H9 (cell line): ENCODE results near the gene RMRP. TPM values are rescaled to one million over a fixed set of nuclear protein-coding genes. Genes with fewer than 3 reads are reported as not detected.
"Not testable (repeated sequence)": the region's sequence is repeated elsewhere in the genome, so short reads cannot be mapped to it uniquely, and the experiment has no call there.

ENCODE experiments used
- DNase-seq: peaks from one replicate; pipeline ENCODE4 v3.0.0-alpha.2; 2017
- H2AFZ ChIP-seq: one replicate; pipeline ENCODE4 v1.6.1; 2013; ENCODE audit warnings: mild to moderate bottlenecking, low read length, control low read depth, moderate library complexity
- H2AK5ac ChIP-seq: 2 replicates; pipeline ENCODE4 v1.6.1; 2013; ENCODE audit warnings: low read length, control low read depth, mixed read lengths; ENCODE audit not compliant: insufficient read length
- H2BK120ac ChIP-seq: one replicate; pipeline ENCODE4 v1.6.1; 2013; ENCODE audit warnings: low read depth, mild to moderate bottlenecking, low read length, control low read depth, inconsistent platforms; ENCODE audit not compliant: poor library complexity, severe bottlenecking
- H2BK12ac ChIP-seq: 2 replicates; pipeline ENCODE4 v1.6.1; 2013; ENCODE audit warnings: low read length, control low read depth, mixed read lengths, low read depth; ENCODE audit not compliant: insufficient read length
- H2BK15ac ChIP-seq: 2 replicates; pipeline ENCODE4 v1.6.1; 2013; ENCODE audit warnings: low read depth, low read length, control low read depth
- H2BK20ac ChIP-seq: one replicate; pipeline ENCODE4 v1.6.1; 2013; ENCODE audit warnings: low read depth, mild to moderate bottlenecking, low read length, control low read depth, inconsistent platforms; ENCODE audit not compliant: poor library complexity, severe bottlenecking
- H2BK5ac ChIP-seq: 2 replicates; pipeline ENCODE4 v1.6.1; 2013; ENCODE audit warnings: low read length, control low read depth, mixed read lengths; ENCODE audit not compliant: insufficient read length
- H3K14ac ChIP-seq: 2 replicates; pipeline ENCODE4 v1.6.1; 2013; ENCODE audit warnings: low read length, control low read depth; ENCODE audit not compliant: insufficient read depth
- H3K18ac ChIP-seq: 2 replicates; pipeline ENCODE4 v1.6.1; 2013; ENCODE audit warnings: low read depth, mild to moderate bottlenecking, mixed read lengths, low read length, control low read depth; ENCODE audit not compliant: insufficient read length
- H3K23ac ChIP-seq: 2 replicates; pipeline ENCODE4 v1.6.1; 2013; ENCODE audit warnings: low read length, control low read depth, mixed read lengths, low read depth; ENCODE audit not compliant: insufficient read length
- H3K23me2 ChIP-seq: 2 replicates; pipeline ENCODE4 v1.6.1; 2013; ENCODE audit warnings: low read depth, mild to moderate bottlenecking, mixed read lengths, low read length, control low read depth; ENCODE audit not compliant: insufficient read length, poor library complexity, severe bottlenecking
- H3K27ac ChIP-seq: 2 replicates; pipeline ENCODE4 v1.5.1; 2013; ENCODE audit warnings: low read length, control low read depth, mixed read lengths, low read depth; ENCODE audit not compliant: insufficient read length
- H3K27me3 ChIP-seq: 2 replicates; pipeline ENCODE4 v1.6.1; 2013; ENCODE audit warnings: low read length, control low read depth, inconsistent platforms; ENCODE audit not compliant: insufficient read depth
- H3K4ac ChIP-seq: 2 replicates; pipeline ENCODE4 v1.6.1; 2013; ENCODE audit warnings: low read depth, mild to moderate bottlenecking, control low read depth, inconsistent platforms, low read length, moderate library complexity
- H3K4me1 ChIP-seq: 2 replicates; pipeline ENCODE4 v1.6.1; 2013; ENCODE audit warnings: low read length, control low read depth, inconsistent platforms; ENCODE audit not compliant: insufficient read depth
- H3K4me2 ChIP-seq: 2 replicates; pipeline ENCODE4 v1.6.1; 2013; ENCODE audit warnings: low read length, control low read depth, mixed read lengths; ENCODE audit not compliant: insufficient read length, insufficient read depth
- H3K56ac ChIP-seq: 2 replicates; pipeline ENCODE4 v1.6.1; 2013; ENCODE audit warnings: low read depth, mild to moderate bottlenecking, mixed read lengths, low read length, control low read depth; ENCODE audit not compliant: insufficient read length
- H3K79me1 ChIP-seq: 2 replicates; pipeline ENCODE4 v1.6.1; 2013; ENCODE audit warnings: low read depth, mild to moderate bottlenecking, moderate library complexity, low read length, control low read depth, inconsistent platforms; ENCODE audit not compliant: insufficient read depth, poor library complexity, severe bottlenecking
- H3K79me2 ChIP-seq: 2 replicates; pipeline ENCODE4 v1.6.1; 2013; ENCODE audit warnings: low read length, control low read depth, inconsistent platforms; ENCODE audit not compliant: insufficient read depth
- H3K9ac ChIP-seq: 2 replicates; pipeline ENCODE4 v1.6.1; 2013; ENCODE audit warnings: low read length, control low read depth, mixed read lengths; ENCODE audit not compliant: insufficient read length; ENCODE audit errors: extremely low read depth
- H3K9me3 ChIP-seq: one replicate; pipeline ENCODE4 v1.6.1; 2013; ENCODE audit warnings: low read depth, low read length, inconsistent platforms; ENCODE audit not compliant: control insufficient read depth
- H3T11ph ChIP-seq: one replicate; pipeline ENCODE4 v1.6.1; 2013; ENCODE audit warnings: mild to moderate bottlenecking, low read length, control low read depth, inconsistent platforms
- H4K20me1 ChIP-seq: one replicate; pipeline ENCODE4 v1.6.1; 2013; ENCODE audit not compliant: control insufficient read depth, insufficient read length, insufficient read depth
- H4K5ac ChIP-seq: 2 replicates; pipeline ENCODE4 v1.6.1; 2013; ENCODE audit warnings: low read depth, mild to moderate bottlenecking, mixed read lengths, low read length, control low read depth; ENCODE audit not compliant: insufficient read length
- H4K8ac ChIP-seq: replicated peaks from 2 replicates; pipeline ENCODE4 v1.6.1; 2013; ENCODE audit warnings: low read length, control low read depth, mixed read lengths, low read depth; ENCODE audit not compliant: insufficient read length
- H4K91ac ChIP-seq: 2 replicates; pipeline ENCODE4 v1.6.1; 2013; ENCODE audit warnings: low read depth, mild to moderate bottlenecking, moderate library complexity, mixed read lengths, low read length, control low read depth; ENCODE audit not compliant: insufficient read length
- H3K27ac Mint-ChIP-seq, 3 experiments: 2 replicates in 2 of 3; 3 replicates in 1 of 3; pipeline ENCODE4 v1.8.0; 2020 to 2021; ENCODE audit warnings: mixed read lengths in 3 of 3, mild to moderate bottlenecking in 1 of 3, moderate library complexity in 1 of 3
- H3K27me3 Mint-ChIP-seq: 2 replicates; pipeline ENCODE4 v1.8.0; 2021; ENCODE audit warnings: low read depth, mild to moderate bottlenecking, moderate library complexity, mixed read lengths
- H3K36me3 Mint-ChIP-seq, 3 experiments: 2 replicates in 2 of 3; 3 replicates in 1 of 3; pipeline ENCODE4 v1.8.0; 2020 to 2021; ENCODE audit warnings: low read depth in 3 of 3, mixed read lengths in 3 of 3; ENCODE audit not compliant: insufficient read depth in 1 of 3
- H3K4me1 Mint-ChIP-seq, 2 experiments: 2 replicates each; pipeline ENCODE4 v1.8.0; 2020; ENCODE audit warnings: mixed read lengths in 2 of 2
- H3K4me3 Mint-ChIP-seq, 2 experiments: 2 replicates in 1 of 2; 3 replicates in 1 of 2; pipeline ENCODE4 v1.8.0; 2020 to 2021; ENCODE audit warnings: mild to moderate bottlenecking in 2 of 2, mixed read lengths in 2 of 2, moderate library complexity in 1 of 2
- H3K9me3 Mint-ChIP-seq, 2 experiments: 2 replicates in 1 of 2; 3 replicates in 1 of 2; pipeline ENCODE4 v1.8.0; 2020; ENCODE audit warnings: mild to moderate bottlenecking in 2 of 2, mixed read lengths in 2 of 2, moderate library complexity in 1 of 2
- WGBS: extraction: QIAGEN DNeasy Blood & Tissue Kit; methylation state at CpG from one replicate; pipeline ENCODE4 v1.1.7; 2013; ENCODE audit warnings: missing lambda C conversion rate, low lambda C conversion rate, mixed read lengths; ENCODE audit not compliant: insufficient read length; ENCODE audit errors: extremely low coverage; 5-methylcytosine and 5-hydroxymethylcytosine counted together
- total RNA-seq: library from RNA; stranded (reverse); gene quantifications from 2 replicates; pipeline ENCODE4 v1.2.1, GENCODE V29; 2021

Gene RMRP
- total RNA-seq, 1 experiment from 2014 or later, result 18,417 TPM

- not testable (repeated sequence) for H3K27ac Mint-ChIP-seq, H3T11ph ChIP-seq, H2BK5ac ChIP-seq, H2AK5ac ChIP-seq, H3K23ac ChIP-seq, H3K79me1 ChIP-seq, H3K4me2 ChIP-seq, H2AFZ ChIP-seq, H3K79me2 ChIP-seq, H2BK12ac ChIP-seq, H4K8ac ChIP-seq, H3K4me1 Mint-ChIP-seq, H3K4me3 Mint-ChIP-seq, H3K27me3 ChIP-seq, H4K5ac ChIP-seq, H3K27ac ChIP-seq, H2BK15ac ChIP-seq, H3K4me1 ChIP-seq, H3K23me2 ChIP-seq, H2BK120ac ChIP-seq, DNase-seq, H3K9me3 ChIP-seq, H3K14ac ChIP-seq, H4K20me1 ChIP-seq, H3K56ac ChIP-seq, H4K91ac ChIP-seq, H3K18ac ChIP-seq, H3K4ac ChIP-seq, H3K27me3 Mint-ChIP-seq, H3K9ac ChIP-seq, H2BK20ac ChIP-seq
- Mint-ChIP-seq H3K36me3 (peaks cover 9 to 16% (median 12%) of the 10 kb centered on the region in 3 experiments), H3K9me3 (peaks cover 4 to 16% of the 10 kb centered on the region in 2 experiments; a peak in 4 of 5 replicates)
- no CpG with 5 or more reads among the region's 15 CpGs for WGBS
These were observed 17.4 kb downstream of the RMRP start for GRCh38 chr9:35640431-35640830.
